Fibroblast of upper back skin (primary cell): ENCODE results near the gene BIN2.
A peak's percentile ranks its signal among the peaks of the same experiment; 100 is the strongest.

Experiments used
- DNase-seq: peaks from one replicate; pipeline ENCODE4 v3.0.0-alpha.2; 2013

The BIN2 gene

GRCh38 chr12:51253276-51253675 lies 70.7 kb downstream of the BIN2 start:
- DNase-seq = no peak

- DNase-seq = no peak
Observed at GRCh38 chr12:51247523-51248206, 76.3 kb downstream of the BIN2 start.

DNA sequence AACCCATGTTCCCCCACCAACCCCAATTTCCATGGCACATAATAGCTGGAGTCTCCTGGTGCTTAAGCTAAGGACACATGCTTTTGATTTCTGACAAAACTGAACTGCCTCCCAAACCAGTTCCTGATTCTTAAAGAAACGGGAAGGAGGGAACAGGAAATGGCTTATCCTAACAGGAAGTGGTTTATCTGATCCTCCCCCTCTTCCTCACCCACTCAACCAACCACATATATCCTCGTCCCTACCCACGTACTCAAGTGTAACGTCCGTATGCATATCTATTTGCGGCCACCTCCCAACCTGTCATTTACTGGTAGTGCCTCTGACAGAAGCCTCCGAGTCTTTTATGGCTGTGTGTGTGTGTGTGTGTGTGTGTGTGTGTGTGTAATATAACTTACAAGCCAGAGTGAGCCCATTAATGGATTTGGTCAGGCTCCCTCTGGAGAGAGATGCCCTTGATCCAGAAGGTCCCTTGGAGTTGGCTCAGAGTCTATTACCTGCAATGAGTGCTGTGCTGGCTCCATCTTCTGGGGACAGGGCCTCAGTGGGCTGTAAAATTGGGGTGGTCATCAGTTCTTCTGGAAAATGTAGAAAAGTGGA lies 77.6 kb downstream of the BIN2 start:
- peak; percentile 51 for DNase-seq

- no peak for DNase-seq
Observed at GRCh38 chr12:51245476-51246253, 78.3 kb downstream of the BIN2 start.

DNA sequence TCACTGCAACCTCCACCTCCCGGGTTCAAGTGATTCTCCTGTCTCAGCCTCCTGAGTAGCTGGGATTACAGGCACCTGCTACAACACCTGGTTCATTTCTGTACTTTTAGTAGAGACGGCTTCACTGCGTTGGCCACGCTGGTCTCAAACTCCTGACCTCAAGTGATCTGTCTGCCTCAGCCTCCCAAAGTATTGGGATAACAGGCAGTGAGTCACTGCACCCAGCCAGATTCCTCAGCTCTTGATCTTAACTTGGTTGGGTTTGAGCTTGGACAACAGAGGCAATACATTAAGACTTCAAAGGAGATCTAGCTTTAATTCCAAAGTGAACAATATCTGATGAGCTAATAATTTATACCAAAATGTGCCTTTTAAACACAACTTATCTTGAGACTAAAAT lies 79.7 kb downstream of the BIN2 start:
- DNase-seq = peak; percentile 11

- DNase-seq = no peak
Observed at GRCh38 chr12:51242876-51243275, 81.1 kb downstream of the BIN2 start.

DNA sequence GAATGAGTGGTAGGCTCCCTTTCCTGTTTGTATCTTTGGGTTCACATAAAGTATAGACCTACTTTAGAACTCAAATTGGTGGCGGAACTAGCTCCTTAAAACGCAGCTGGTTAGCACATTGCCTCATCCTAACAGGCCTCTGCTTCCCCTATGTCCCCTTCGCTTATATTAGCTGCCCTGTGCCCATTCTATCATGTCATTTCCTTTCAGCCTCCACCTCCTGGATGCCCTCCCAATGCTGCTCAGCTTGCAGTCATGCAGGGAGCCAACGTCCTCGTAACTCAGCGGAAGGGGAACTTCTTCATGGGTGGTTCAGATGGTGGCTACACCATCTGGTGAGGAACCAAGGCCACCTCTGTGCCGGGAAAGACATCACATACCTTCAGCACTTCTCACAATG lies 81.9 kb downstream of the BIN2 start:
- DNase-seq = no peak

- no peak for DNase-seq
Observed at GRCh38 chr12:51240971-51241370, 83.0 kb downstream of the BIN2 start.

DNA sequence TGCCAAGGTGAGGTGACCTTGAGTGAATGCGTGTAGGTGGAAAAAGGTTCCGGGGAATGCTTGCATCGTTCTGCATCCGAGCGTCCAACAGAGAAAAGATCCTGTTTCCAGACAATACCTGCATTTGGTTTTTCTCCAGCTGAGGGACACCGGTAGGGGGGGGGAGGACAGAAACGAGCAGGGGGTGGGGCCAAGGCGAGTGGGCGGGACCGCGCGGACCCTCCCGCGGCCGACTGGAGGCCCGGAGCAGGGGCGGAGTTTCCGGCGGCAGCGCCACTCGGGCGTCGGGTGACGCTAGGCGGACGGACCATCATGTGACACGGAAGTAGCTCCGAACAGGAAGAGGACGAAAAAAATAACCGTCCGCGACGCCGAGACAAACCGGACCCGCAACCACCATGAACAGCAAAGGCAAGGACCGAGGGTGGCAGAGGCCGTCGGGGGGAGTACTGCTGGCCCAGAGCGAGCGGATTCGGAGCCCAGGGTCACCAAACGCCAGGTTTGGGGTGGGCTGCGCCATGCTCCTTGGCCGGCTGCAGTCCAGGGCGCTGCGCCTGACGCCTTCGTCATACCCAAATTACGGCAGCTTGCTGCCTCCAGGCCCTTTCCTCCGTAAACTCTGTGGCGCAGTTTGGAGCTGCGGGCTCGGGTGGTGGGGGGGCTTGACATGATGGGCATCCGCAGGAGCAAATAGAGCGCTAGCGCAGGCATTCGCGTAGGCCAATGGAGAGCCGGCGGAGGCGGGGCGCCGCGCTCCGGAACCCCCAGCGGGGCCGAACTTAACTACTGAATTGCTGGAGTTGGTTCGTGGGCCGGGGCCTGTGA lies 85.3 kb downstream of the BIN2 start, which contains the start of gene DAZAP2:
Gene DAZAP2, plus strand, starts transcription at position 317 of the 825 bp plus-strand sequence. Its CDS starts 82 bp downstream, at position 399.
- DNase-seq = peak; percentile 95

- no peak for DNase-seq
Observed at GRCh38 chr12:51238037-51238509, 85.9 kb downstream of the BIN2 start.

DNA sequence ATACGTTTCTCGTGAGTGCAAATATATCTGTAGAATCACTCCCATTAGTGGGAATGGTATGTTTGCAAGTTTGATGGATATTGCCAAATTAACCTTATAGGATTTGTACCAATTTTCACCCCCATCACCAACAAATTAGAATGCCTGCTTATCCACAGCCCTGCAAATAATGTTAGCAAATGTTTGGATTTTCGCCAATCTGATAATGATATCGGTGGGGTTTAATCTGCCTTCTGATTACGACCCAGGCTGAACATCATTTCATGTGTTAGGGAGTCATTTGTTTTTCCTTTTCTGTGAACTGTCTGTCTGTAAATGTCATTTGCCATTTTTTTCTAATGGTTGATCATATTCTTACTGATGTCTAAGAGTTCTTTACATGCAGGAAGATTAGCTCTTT lies 89.4 kb downstream of the BIN2 start:
- no peak for DNase-seq

- DNase-seq = no peak
Observed at GRCh38 chr12:51232642-51233041, 91.3 kb downstream of the BIN2 start.
